ENCODE measurements around the gene CRELD1. TPM values are rescaled to one million over a fixed set of nuclear protein-coding genes. Genes with fewer than 3 reads are reported as not detected.

The CRELD1 gene
- total and polyA plus RNA-seq, 2 of the 13 experiments (the other 11 are each of a cell fraction or from before 2014, with no cell fraction given): 27.1 to 61.9 TPM

- TF ChIP-seq, protein P1, sequence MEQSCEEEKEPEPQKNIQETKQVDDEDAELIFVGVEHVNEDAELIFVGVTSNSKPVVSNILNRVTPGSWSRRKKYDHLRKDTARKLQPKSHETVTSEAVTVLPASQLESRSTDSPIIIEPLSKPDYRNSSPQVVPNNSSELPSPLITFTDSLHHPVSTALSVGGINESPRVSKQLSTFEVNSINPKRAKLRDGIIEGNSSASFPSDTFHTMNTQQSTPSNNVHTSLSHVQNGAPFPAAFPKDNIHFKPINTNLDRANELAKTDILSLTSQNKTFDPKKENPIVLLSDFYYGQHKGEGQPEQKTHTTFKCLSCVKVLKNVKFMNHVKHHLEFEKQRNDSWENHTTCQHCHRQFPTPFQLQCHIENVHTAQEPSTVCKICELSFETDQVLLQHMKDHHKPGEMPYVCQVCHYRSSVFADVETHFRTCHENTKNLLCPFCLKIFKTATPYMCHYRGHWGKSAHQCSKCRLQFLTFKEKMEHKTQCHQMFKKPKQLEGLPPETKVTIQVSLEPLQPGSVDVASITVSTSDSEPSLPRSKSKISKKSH (CRISPR knock-in tag; IDR thresholded peaks at IDR 0.05; ENCODE audit: borderline replicate concordance): 0 out of 2 replicates have a peak, but pooled peaks have one; percentile 62
- no peak for TF ChIP-seq NONO (IDR thresholded peaks at IDR 0.05)
- peak; percentile 60; the same call in 1 of the 2 replicates for TF ChIP-seq NONO (CRISPR knock-in tag; conservative IDR thresholded peaks at IDR 0.05)
- peak; percentile 64; the same call in 1 of the 2 replicates for TF ChIP-seq YEATS4 (CRISPR knock-in tag; IDR thresholded peaks at IDR 0.05; ENCODE audit: borderline replicate concordance)
- TF ChIP-seq SRSF1 (optimal IDR thresholded peaks at IDR 0.05; ENCODE audit: low read depth, low read length): peak; percentile 89
- TF ChIP-seq, protein P2, sequence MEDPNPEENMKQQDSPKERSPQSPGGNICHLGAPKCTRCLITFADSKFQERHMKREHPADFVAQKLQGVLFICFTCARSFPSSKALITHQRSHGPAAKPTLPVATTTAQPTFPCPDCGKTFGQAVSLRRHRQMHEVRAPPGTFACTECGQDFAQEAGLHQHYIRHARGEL (CRISPR knock-in tag; IDR thresholded peaks at IDR 0.05): no peak
- TF ChIP-seq ZNF292 (CRISPR knock-in tag; IDR thresholded peaks at IDR 0.05; ENCODE audit: borderline replicate concordance, low read depth): peak; percentile 62; the same call in 1 of the 2 replicates
- TF ChIP-seq NFIC (IDR thresholded peaks at IDR 0.05; ENCODE audit: low read length): no peak
- TF ChIP-seq ZBTB38 (CRISPR knock-in tag; IDR thresholded peaks at IDR 0.05): no peak; the same call in 1 of the 2 replicates
- TF ChIP-seq ZC3H13 (CRISPR knock-in tag; IDR thresholded peaks at IDR 0.05): no peak
- peak; percentile 42; the same call in 1 of the 2 replicates for TF ChIP-seq PHF8 (CRISPR knock-in tag; IDR thresholded peaks at IDR 0.05)
- TF ChIP-seq ZNF17 (CRISPR knock-in tag; IDR thresholded peaks at IDR 0.05): no peak
- TF ChIP-seq GATAD1 (CRISPR knock-in tag; IDR thresholded peaks at IDR 0.05): 0 out of 2 replicates have a peak, but pooled peaks have one; percentile 40
- TF ChIP-seq ZSCAN25 (CRISPR knock-in tag; IDR thresholded peaks at IDR 0.05): peak; percentile 42; the same call in 1 of the 2 replicates
- TF ChIP-seq GATA4 (IDR thresholded peaks at IDR 0.05; ENCODE audit: borderline replicate concordance, low read depth): peak; percentile 14; the same call in 1 of the 2 replicates
- 0 out of 2 replicates have a peak, but pooled peaks have one; percentile 23 for TF ChIP-seq THAP11 (CRISPR knock-in tag; IDR thresholded peaks at IDR 0.05)
- TF ChIP-seq ATF7-NPFF (CRISPR knock-in tag; IDR thresholded peaks at IDR 0.05; ENCODE audit: low read depth): peak; percentile 86
- peak; percentile 26; the same call in 1 of the 2 replicates for TF ChIP-seq TARDBP (CRISPR knock-in tag; IDR thresholded peaks at IDR 0.05)
- TF ChIP-seq POGK (CRISPR knock-in tag; conservative IDR thresholded peaks at IDR 0.05): peak; percentile 57; the same call in 1 of the 2 replicates
- peak in 1 of 2 experiments; percentile 50; a peak in 1 of 4 replicates for TF ChIP-seq POLR2A (IDR thresholded peaks at IDR 0.05; ENCODE audit: insufficient read depth in 1 of 2, low read depth in 2 of 2, low read length in 2 of 2)
- peak; percentile 76 for TF ChIP-seq POLR2G (IDR thresholded peaks at IDR 0.05; ENCODE audit: low read depth, low read length)
- TF ChIP-seq HDAC1 (CRISPR knock-in tag; IDR thresholded peaks at IDR 0.05): peak; percentile 29; the same call in 1 of the 2 replicates
- 0 out of 2 replicates have a peak, but pooled peaks have one; percentile 29 for TF ChIP-seq ZNF547 (CRISPR knock-in tag; IDR thresholded peaks at IDR 0.05)
- no peak for TF ChIP-seq SMAD9 (CRISPR knock-in tag; IDR thresholded peaks at IDR 0.05)
- TF ChIP-seq LCORL (IDR thresholded peaks at IDR 0.05): no peak
- TF ChIP-seq LCORL (CRISPR knock-in tag; IDR thresholded peaks at IDR 0.05): peak; percentile 94
Measured at GRCh38 chr3:9916734-9917680, 16.6 kb upstream of the CRELD1 start, which contains the start of gene IL17RC (continued).
